SK-N-SH (cell line): ENCODE results near the gene UBE2N. TPM values are rescaled to one million over a fixed set of nuclear protein-coding genes. Genes with fewer than 3 reads are reported as not detected.

ENCODE experiments used
- CTCF ChIA-PET: fragments of 300-600, 350-600 bp; formaldehyde crosslinking; extraction: SDS; loops from one replicate; lab custom pipeline; 2021; lab: Yijun Ruan, JAX
- POLR2A ChIA-PET: fragments of 350-600 bp; sonication (Branson Sonifier 250); formaldehyde crosslinking; extraction: SDS; loops from one replicate; lab custom pipeline; 2020; ENCODE audit warnings: antibody characterized with exemption, inconsistent platforms; lab: Yijun Ruan, JAX
- DNase-seq: peaks from one replicate; pipeline ENCODE4 v3.0.0; 2012
- H2AFZ ChIP-seq: fragments of 200-600 bp; sonication (generic); 2 replicates; pipeline ENCODE4 v1.8.1; 2016; ENCODE audit warnings: antibody characterized with exemption, mild to moderate bottlenecking, low read depth
- H3F3A ChIP-seq: fragments of 200-600 bp; sonication (generic); replicated peaks from 2 replicates; pipeline ENCODE3; 2016; ENCODE audit warnings: antibody characterized with exemption, mild to moderate bottlenecking; ENCODE audit not compliant: insufficient read depth
- H3K27ac ChIP-seq, 2 experiments: fragments of 200-500 bp in 1 of 2; fragments of 200-600 bp in 1 of 2; sonication (Bioruptor generic) in 1 of 2; sonication (generic), shearing (Covaris generic) in 1 of 2; 2 replicates each; pipeline versions ENCODE4 v1.5.1 to v1.6.1; 2014 to 2016; ENCODE audit warnings: low read depth in 2 of 2, inconsistent platforms in 1 of 2, low read length in 1 of 2, mild to moderate bottlenecking in 1 of 2, mixed read lengths in 1 of 2
- H3K27me3 ChIP-seq: fragments of 200-600 bp; sonication (generic), shearing (Covaris generic); 2 replicates; pipeline ENCODE4 v1.6.1; 2016; ENCODE audit warnings: mixed run types; ENCODE audit not compliant: insufficient read depth
- H3K36me3 ChIP-seq, 2 experiments: fragments of 200-500 bp in 1 of 2; fragments of 200-600 bp in 1 of 2; sonication (Bioruptor generic) in 1 of 2; sonication (generic) in 1 of 2; replicated peaks in 1 of 2; 2 replicates each; pipeline versions ENCODE3 to v1.5.1; 2014 to 2016; ENCODE audit warnings: low read length in 1 of 2, mild to moderate bottlenecking in 1 of 2; ENCODE audit not compliant: insufficient read depth in 2 of 2, control insufficient read depth in 1 of 2
- H3K4me1 ChIP-seq, 2 experiments: fragments of 200-500 bp in 1 of 2; fragments of 200-600 bp in 1 of 2; sonication (Bioruptor generic) in 1 of 2; sonication (generic), shearing (Covaris generic) in 1 of 2; 2 replicates each; pipeline versions ENCODE4 v1.5.1 to v1.6.1; 2014 to 2016; ENCODE audit warnings: low read depth in 1 of 2, low read length in 1 of 2, mixed run types in 1 of 2; ENCODE audit not compliant: insufficient read depth in 2 of 2, control insufficient read depth in 1 of 2
- H3K4me2 ChIP-seq: fragments of 200-600 bp; sonication (generic), shearing (Covaris generic); 2 replicates; pipeline ENCODE4 v1.6.1; 2017; ENCODE audit warnings: mixed run types
- H3K4me3 ChIP-seq, 2 experiments: fragments of 200-500 bp in 1 of 2; fragments of 200-600 bp in 1 of 2; sonication (Bioruptor generic) in 1 of 2; sonication (generic), shearing (Covaris generic) in 1 of 2; 2 replicates each; pipeline versions ENCODE4 v1.5.1 to v1.8.1; 2014 to 2016; ENCODE audit warnings: low read depth in 2 of 2, inconsistent platforms in 1 of 2, low read length in 1 of 2, mild to moderate bottlenecking in 1 of 2, mixed read lengths in 1 of 2, moderate library complexity in 1 of 2
- H3K79me2 ChIP-seq: fragments of 200-600 bp; sonication (generic); 2 replicates; pipeline ENCODE4 v1.8.1; 2017; ENCODE audit warnings: mild to moderate bottlenecking; ENCODE audit not compliant: insufficient read depth
- H3K9ac ChIP-seq: fragments of 200-600 bp; sonication (generic); 2 replicates; pipeline ENCODE4 v1.6.1; 2017; ENCODE audit warnings: mixed run types
- H3K9me2 ChIP-seq: fragments of 200-600 bp; sonication (generic); 2 replicates; pipeline ENCODE4 v1.6.1; 2017; ENCODE audit warnings: mixed run types
- H3K9me3 ChIP-seq: fragments of 200-600 bp; sonication (generic); 2 replicates; pipeline ENCODE4 v1.6.1; 2017; ENCODE audit warnings: mixed run types, mild to moderate bottlenecking, moderate library complexity
- H4K20me1 ChIP-seq: fragments of 200-600 bp; sonication (generic); 2 replicates; pipeline ENCODE4 v1.6.1; 2017; ENCODE audit warnings: mild to moderate bottlenecking, mixed run types; ENCODE audit not compliant: insufficient read depth
- CHD2 ChIP-seq: fragments of 150-350 bp; IDR thresholded peaks from 2 replicates; pipeline ENCODE4 v1.6.1; 2018; ENCODE audit warnings: low read length; ENCODE audit not compliant: partially characterized antibody
- ELF1 ChIP-seq: IDR thresholded peaks from 2 replicates; pipeline ENCODE4 v1.4.0; 2012
- FOXJ3 ChIP-seq: sonication (generic); formaldehyde crosslinking; IDR thresholded peaks from 2 replicates; pipeline ENCODE4 v1.5.1; 2020; ENCODE audit warnings: mild to moderate bottlenecking, missing genetic modification reagents
- FOXM1 ChIP-seq: IDR thresholded peaks from 2 replicates; pipeline ENCODE4 v1.4.0; 2012; ENCODE audit warnings: low read depth, mild to moderate bottlenecking
- GATA2 ChIP-seq: sonication (generic); formaldehyde crosslinking; IDR thresholded peaks from 2 replicates; pipeline ENCODE4 v1.5.0; 2020; ENCODE audit warnings: mild to moderate bottlenecking, missing genetic modification reagents
- IRF3 ChIP-seq: fragments of 150-350 bp; IDR thresholded peaks from 2 replicates; pipeline ENCODE4 v1.6.1; 2016; ENCODE audit warnings: mild to moderate bottlenecking, low read depth, low read length
- MEF2A ChIP-seq: IDR thresholded peaks from 2 replicates; pipeline ENCODE4 v1.4.0; 2012; ENCODE audit warnings: low read depth, borderline replicate concordance
- MXI1 ChIP-seq: IDR thresholded peaks from 2 replicates; pipeline ENCODE4 v1.6.1; 2012; ENCODE audit warnings: mild to moderate bottlenecking, low read depth, low read length, improper control_type of control experiment
- NFIC ChIP-seq: IDR thresholded peaks from 2 replicates; pipeline ENCODE4 v1.4.0; 2012; ENCODE audit warnings: borderline replicate concordance
- NRF1 ChIP-seq: IDR thresholded peaks from 2 replicates; pipeline ENCODE4 v1.6.1; 2012; ENCODE audit warnings: low read depth, mild to moderate bottlenecking, low read length
- PBX3 ChIP-seq: IDR thresholded peaks from 2 replicates; pipeline ENCODE4; 2012
- RCOR1 ChIP-seq: fragments of 150-350 bp; IDR thresholded peaks from 2 replicates; pipeline ENCODE4 v1.6.1; 2017; ENCODE audit warnings: antibody characterized with exemption, low read length
- RFX5 ChIP-seq: IDR thresholded peaks from 2 replicates; pipeline ENCODE4 v1.6.1; 2012; ENCODE audit warnings: mild to moderate bottlenecking, improper control_type of control experiment, low read length
- SIN3A ChIP-seq: IDR thresholded peaks from 2 replicates; pipeline ENCODE4 v1.6.1; 2012; ENCODE audit warnings: low read depth, mild to moderate bottlenecking, low read length, moderate library complexity, borderline replicate concordance
- TCF12 ChIP-seq: IDR thresholded peaks from 2 replicates; pipeline ENCODE4 v1.4.0; 2012
- TEAD4 ChIP-seq: IDR thresholded peaks from 2 replicates; pipeline ENCODE4 v1.4.0; 2012; ENCODE audit warnings: mild to moderate bottlenecking, borderline replicate concordance; ENCODE audit not compliant: insufficient read depth
- ZBTB33 ChIP-seq: IDR thresholded peaks from 2 replicates; pipeline ENCODE4 v1.4.0; 2012; ENCODE audit warnings: low read depth, borderline replicate concordance
- WGBS: methylation state at CpG from one replicate; pipeline ENCODE4 v1.1.6; 2017; ENCODE audit warnings: low lambda C conversion rate; 5-methylcytosine and 5-hydroxymethylcytosine counted together
- polyA plus RNA-seq, 3 experiments: library from polyadenylated mRNA; depleted of rRNA; stranded (reverse); fragments of >200 nt; gene quantifications; 2 replicates each; pipeline ENCODE4 v1.2.3, GENCODE V29; 2012
- TF ChIP-seq, protein P1 (sequence below): IDR thresholded peaks from 2 replicates; pipeline ENCODE4 v1.4.0; 2012; ENCODE audit warnings: low read depth, borderline replicate concordance
- TF ChIP-seq, protein P2 (sequence below): IDR thresholded peaks from 2 replicates; pipeline ENCODE4 v1.4.0; 2012; ENCODE audit warnings: low read depth

The UBE2N gene
- polyA plus RNA-seq, 1 of the 3 experiments (the other 2 are of a cell fraction) = 102 TPM

DNA sequence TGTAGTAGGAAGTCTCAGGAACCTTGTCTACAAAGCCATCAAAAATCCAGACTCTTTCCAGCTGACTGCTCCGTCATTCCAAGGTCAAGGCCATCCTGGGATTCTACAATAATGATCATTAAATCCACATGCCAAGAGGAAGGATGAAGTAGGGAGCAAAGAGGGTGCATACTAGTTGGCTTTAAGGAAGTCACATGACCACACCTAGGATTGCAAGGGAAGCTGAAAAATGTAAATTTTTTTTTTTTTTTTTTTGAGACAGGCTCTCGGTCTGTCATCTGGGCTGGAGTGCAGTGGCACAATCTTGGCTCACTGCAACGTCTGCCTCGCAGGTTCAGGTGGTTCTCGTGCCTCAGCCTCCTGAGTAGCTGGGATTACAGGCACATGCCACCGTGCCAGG, 18.3 kb upstream of the UBE2N start:
- no peaks in the 10 kb centered on the region for H3F3A ChIP-seq
- no peak overlapping the region for H3K27ac ChIP-seq
- H3K36me3 ChIP-seq = no peaks in the 10 kb centered on the region
- CTCF ChIA-PET = interaction anchor here (0.6 to 0.9 kb wide), 2 partner anchors 36 to 634 kb away, joined by 3 read pairs; no protein-coding TSS in a partner anchor
- H4K20me1 ChIP-seq = no peaks in the 10 kb centered on the region
- 73% methylated on average over 6 of the region's 6 CpGs for WGBS
- no peak for DNase-seq
- no peak overlapping the region for H2AFZ ChIP-seq
- H3K4me3 ChIP-seq = no peak overlapping the region
- TF ChIP-seq, protein P1, sequence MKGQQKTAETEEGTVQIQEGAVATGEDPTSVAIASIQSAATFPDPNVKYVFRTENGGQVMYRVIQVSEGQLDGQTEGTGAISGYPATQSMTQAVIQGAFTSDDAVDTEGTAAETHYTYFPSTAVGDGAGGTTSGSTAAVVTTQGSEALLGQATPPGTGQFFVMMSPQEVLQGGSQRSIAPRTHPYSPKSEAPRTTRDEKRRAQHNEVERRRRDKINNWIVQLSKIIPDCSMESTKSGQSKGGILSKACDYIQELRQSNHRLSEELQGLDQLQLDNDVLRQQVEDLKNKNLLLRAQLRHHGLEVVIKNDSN = 0 out of 2 replicates have a peak, but pooled peaks have one; percentile 8
- no peak for TF ChIP-seq MXI1
- H3K4me1 ChIP-seq = no peaks in the 10 kb centered on the region
- no peak overlapping the region for H3K4me2 ChIP-seq
- no peaks in the 10 kb centered on the region for H3K9me2 ChIP-seq
- H3K9me3 ChIP-seq = no peaks in the 10 kb centered on the region
- no peaks in the 10 kb centered on the region for H3K79me2 ChIP-seq
- POLR2A ChIA-PET = no interaction called here
- H3K27me3 ChIP-seq = no peaks in the 10 kb centered on the region
- H3K9ac ChIP-seq = no peak overlapping the region

- Histone ChIP-seq H3K4me2 (no peak overlapping the region), H3K27me3 (no peaks in the 10 kb centered on the region), H3K4me3 (no peak overlapping the region), H3F3A (no peaks in the 10 kb centered on the region), H3K79me2 (no peaks in the 10 kb centered on the region), H3K36me3 (no peaks in the 10 kb centered on the region), H4K20me1 (no peaks in the 10 kb centered on the region), H2AFZ (no peak overlapping the region), H3K9me3 (no peaks in the 10 kb centered on the region), H3K4me1 (no peaks in the 10 kb centered on the region), H3K9me2 (no peaks in the 10 kb centered on the region), H3K27ac (no peak overlapping the region), H3K9ac (no peak overlapping the region)
- TF ChIP-seq NFIC = no peak
- no peak for TF ChIP-seq RCOR1
- TF ChIP-seq NRF1 = no peak
- no peak for TF ChIP-seq FOXM1
- no peak for TF ChIP-seq ELF1
- TF ChIP-seq ZBTB33 = no peak
- no peak for TF ChIP-seq CHD2
- TF ChIP-seq GATA2 (CRISPR knock-in tag) = no peak
- TF ChIP-seq RFX5 = no peak
- no peak for TF ChIP-seq IRF3
- no peak for TF ChIP-seq MEF2A
- TF ChIP-seq, protein P2, sequence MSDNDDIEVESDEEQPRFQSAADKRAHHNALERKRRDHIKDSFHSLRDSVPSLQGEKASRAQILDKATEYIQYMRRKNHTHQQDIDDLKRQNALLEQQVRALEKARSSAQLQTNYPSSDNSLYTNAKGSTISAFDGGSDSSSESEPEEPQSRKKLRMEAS = no peak
- TF ChIP-seq FOXJ3 (CRISPR knock-in tag) = no peak
- TF ChIP-seq SIN3A = no peak
- no peak for TF ChIP-seq TEAD4
- TF ChIP-seq PBX3 = no peak
- TF ChIP-seq TCF12 = no peak
- DNase-seq = no peak
- 83% methylated on average over 5 of the region's 5 CpGs for WGBS
- ChIA-PET CTCF (interaction anchor here (0.6 kb wide), 1 partner anchor 529 kb away, joined by 4 read pairs; no protein-coding TSS in a partner anchor), POLR2A (no interaction called here)
Measured at GRCh38 chr12:93459097-93459496, 17.4 kb upstream of the UBE2N start.
